ENCODE measurements around the gene CHGA.

CHGA gene

GRCh38 chr14:92922883-92923743, at the start of gene CHGA:
CHGA (plus strand) TSS chr14:92923150; CDS start chr14:92923360, 210 bp downstream.
- peaks cover 4 to 15% of the 10 kb centered on the region in 2 donors for H3K27me3 ChIP-seq (ENCODE audit: control insufficient read depth in 1 of 2, insufficient read depth in 2 of 2, low read length in 2 of 2)
- H3K9ac ChIP-seq (ENCODE audit: low read length in 2 of 2) = no peak within 1 kb of the TSS
- H3K4me1 ChIP-seq (ENCODE audit: control insufficient read depth, insufficient read depth, low read length) = no peaks in the 10 kb centered on the region
- H3K4me3 ChIP-seq (ENCODE audit: low read length in 2 of 2) = no peak within 1 kb of the TSS
- no peaks in the 10 kb centered on the region for H3K36me3 ChIP-seq (ENCODE audit: control insufficient read depth in 2 of 2, insufficient read depth in 2 of 2, low read length in 2 of 2)
- no peaks in the 10 kb centered on the region for H3K9me3 ChIP-seq (ENCODE audit: control insufficient read depth in 2 of 2, low read length in 2 of 2)
- H3K27ac ChIP-seq (ENCODE audit: low read length) = no peak within 1 kb of the TSS

GRCh38 chr14:92874962-92875661, 47.8 kb upstream of the CHGA start:
- Histone ChIP-seq H3K36me3 (ENCODE audit: control insufficient read depth in 2 of 2, insufficient read depth in 2 of 2, low read length in 2 of 2) (no peaks in the 10 kb centered on the region), H3K27me3 (ENCODE audit: control insufficient read depth in 1 of 2, insufficient read depth in 2 of 2, low read length in 2 of 2) (peaks cover 0 to 2% of the 10 kb centered on the region in 2 donors), H3K4me3 (ENCODE audit: low read length in 2 of 2) (no peak overlapping the region), H3K9me3 (ENCODE audit: control insufficient read depth in 2 of 2, low read length in 2 of 2) (no peaks in the 10 kb centered on the region), H3K27ac (ENCODE audit: low read length) (no peak overlapping the region), H3K4me1 (ENCODE audit: control insufficient read depth, insufficient read depth, low read length) (peaks cover 8% of the 10 kb centered on the region), H3K9ac (ENCODE audit: low read length in 2 of 2) (no peak overlapping the region)

GRCh38 chr14:92877757-92878431, 45.1 kb upstream of the CHGA start:
- Histone ChIP-seq H3K4me1 (ENCODE audit: control insufficient read depth, insufficient read depth, low read length) (peaks cover 8% of the 10 kb centered on the region), H3K36me3 (ENCODE audit: control insufficient read depth in 2 of 2, insufficient read depth in 2 of 2, low read length in 2 of 2) (no peaks in the 10 kb centered on the region), H3K27ac (ENCODE audit: low read length) (no peak overlapping the region), H3K9me3 (ENCODE audit: control insufficient read depth in 2 of 2, low read length in 2 of 2) (no peaks in the 10 kb centered on the region), H3K27me3 (ENCODE audit: control insufficient read depth in 1 of 2, insufficient read depth in 2 of 2, low read length in 2 of 2) (peaks cover 7 to 9% of the 10 kb centered on the region in 2 donors), H3K9ac (ENCODE audit: low read length in 2 of 2) (no peak overlapping the region), H3K4me3 (ENCODE audit: low read length in 2 of 2) (peak overlapping the region; percentile 7 to 35)

- H3K9ac ChIP-seq (ENCODE audit: low read length in 2 of 2) = no peak overlapping the region
- H3K4me1 ChIP-seq (ENCODE audit: control insufficient read depth, insufficient read depth, low read length) = peaks cover 8% of the 10 kb centered on the region
- H3K36me3 ChIP-seq (ENCODE audit: control insufficient read depth in 2 of 2, insufficient read depth in 2 of 2, low read length in 2 of 2) = no peaks in the 10 kb centered on the region
- H3K27me3 ChIP-seq (ENCODE audit: control insufficient read depth in 1 of 2, insufficient read depth in 2 of 2, low read length in 2 of 2) = peaks cover 7 to 9% of the 10 kb centered on the region in 2 donors
- no peak overlapping the region for H3K27ac ChIP-seq (ENCODE audit: low read length)
- no peaks in the 10 kb centered on the region for H3K9me3 ChIP-seq (ENCODE audit: control insufficient read depth in 2 of 2, low read length in 2 of 2)
- no peak overlapping the region for H3K4me3 ChIP-seq (ENCODE audit: low read length in 2 of 2)
These were observed 42.6 kb upstream of the CHGA start for GRCh38 chr14:92880351-92880750.

- Histone ChIP-seq H3K27ac (ENCODE audit: low read length) (no peak overlapping the region), H3K36me3 (ENCODE audit: control insufficient read depth in 2 of 2, insufficient read depth in 2 of 2, low read length in 2 of 2) (no peaks in the 10 kb centered on the region), H3K9me3 (ENCODE audit: control insufficient read depth in 2 of 2, low read length in 2 of 2) (no peaks in the 10 kb centered on the region), H3K9ac (ENCODE audit: low read length in 2 of 2) (no peak overlapping the region), H3K4me1 (ENCODE audit: control insufficient read depth, insufficient read depth, low read length) (peaks cover 8% of the 10 kb centered on the region), H3K4me3 (ENCODE audit: low read length in 2 of 2) (no peak overlapping the region), H3K27me3 (ENCODE audit: control insufficient read depth in 1 of 2, insufficient read depth in 2 of 2, low read length in 2 of 2) (peaks cover 10 to 14% of the 10 kb centered on the region in 2 donors)
These were observed 42.1 kb upstream of the CHGA start for GRCh38 chr14:92880851-92881250.

- peaks cover 10 to 19% of the 10 kb centered on the region in 2 donors for H3K27me3 ChIP-seq (ENCODE audit: control insufficient read depth in 1 of 2, insufficient read depth in 2 of 2, low read length in 2 of 2)
- peaks cover 6% of the 10 kb centered on the region for H3K4me1 ChIP-seq (ENCODE audit: control insufficient read depth, insufficient read depth, low read length)
- H3K36me3 ChIP-seq (ENCODE audit: control insufficient read depth in 2 of 2, insufficient read depth in 2 of 2, low read length in 2 of 2) = no peaks in the 10 kb centered on the region
- no peak overlapping the region for H3K9ac ChIP-seq (ENCODE audit: low read length in 2 of 2)
- peaks cover 0 to 4% of the 10 kb centered on the region in 2 donors for H3K9me3 ChIP-seq (ENCODE audit: control insufficient read depth in 2 of 2, low read length in 2 of 2)
- H3K4me3 ChIP-seq (ENCODE audit: low read length in 2 of 2) = no peak overlapping the region
- no peak overlapping the region for H3K27ac ChIP-seq (ENCODE audit: low read length)
These were observed 39.9 kb upstream of the CHGA start for GRCh38 chr14:92883066-92883465.

- peaks cover 10 to 19% of the 10 kb centered on the region in 2 donors for H3K27me3 ChIP-seq (ENCODE audit: control insufficient read depth in 1 of 2, insufficient read depth in 2 of 2, low read length in 2 of 2)
- no peak overlapping the region for H3K4me3 ChIP-seq (ENCODE audit: low read length in 2 of 2)
- H3K9ac ChIP-seq (ENCODE audit: low read length in 2 of 2) = no peak overlapping the region
These were observed 38.5 kb upstream of the CHGA start for GRCh38 chr14:92884410-92884809.

GRCh38 chr14:92885279-92886061, 37.5 kb upstream of the CHGA start:
- peaks cover 0 to 8% of the 10 kb centered on the region in 2 donors for H3K9me3 ChIP-seq (ENCODE audit: control insufficient read depth in 2 of 2, low read length in 2 of 2)
- H3K4me1 ChIP-seq (ENCODE audit: control insufficient read depth, insufficient read depth, low read length) = no peaks in the 10 kb centered on the region
- no peaks in the 10 kb centered on the region for H3K36me3 ChIP-seq (ENCODE audit: control insufficient read depth in 2 of 2, insufficient read depth in 2 of 2, low read length in 2 of 2)
- peaks cover 10 to 19% of the 10 kb centered on the region in 2 donors for H3K27me3 ChIP-seq (ENCODE audit: control insufficient read depth in 1 of 2, insufficient read depth in 2 of 2, low read length in 2 of 2)
- no peak overlapping the region for H3K9ac ChIP-seq (ENCODE audit: low read length in 2 of 2)
- H3K4me3 ChIP-seq (ENCODE audit: low read length in 2 of 2) = no peak overlapping the region
- H3K27ac ChIP-seq (ENCODE audit: low read length) = no peak overlapping the region

More at GRCh38 chr14:92884410-92884809, 38.5 kb upstream of the CHGA start:
- peaks cover 0 to 8% of the 10 kb centered on the region in 2 donors for H3K9me3 ChIP-seq (ENCODE audit: control insufficient read depth in 2 of 2, low read length in 2 of 2)
- no peaks in the 10 kb centered on the region for H3K4me1 ChIP-seq (ENCODE audit: control insufficient read depth, insufficient read depth, low read length)
- H3K27ac ChIP-seq (ENCODE audit: low read length) = no peak overlapping the region
- no peaks in the 10 kb centered on the region for H3K36me3 ChIP-seq (ENCODE audit: control insufficient read depth in 2 of 2, insufficient read depth in 2 of 2, low read length in 2 of 2)

- no peak overlapping the region for H3K9ac ChIP-seq (ENCODE audit: low read length in 2 of 2)
- H3K27ac ChIP-seq (ENCODE audit: low read length) = no peak overlapping the region
- H3K27me3 ChIP-seq (ENCODE audit: control insufficient read depth in 1 of 2, insufficient read depth in 2 of 2, low read length in 2 of 2) = peaks cover 7 to 14% of the 10 kb centered on the region in 2 donors
- H3K9me3 ChIP-seq (ENCODE audit: control insufficient read depth in 2 of 2, low read length in 2 of 2) = peaks cover 0 to 8% of the 10 kb centered on the region in 2 donors
- H3K36me3 ChIP-seq (ENCODE audit: control insufficient read depth in 2 of 2, insufficient read depth in 2 of 2, low read length in 2 of 2) = no peaks in the 10 kb centered on the region
- H3K4me3 ChIP-seq (ENCODE audit: low read length in 2 of 2) = no peak overlapping the region
- H3K4me1 ChIP-seq (ENCODE audit: control insufficient read depth, insufficient read depth, low read length) = no peaks in the 10 kb centered on the region
These were observed 36.6 kb upstream of the CHGA start for GRCh38 chr14:92886337-92886736.

GRCh38 chr14:92887157-92887556, 35.8 kb upstream of the CHGA start:
- Histone ChIP-seq H3K9ac (ENCODE audit: low read length in 2 of 2) (no peak overlapping the region), H3K4me1 (ENCODE audit: control insufficient read depth, insufficient read depth, low read length) (no peaks in the 10 kb centered on the region), H3K4me3 (ENCODE audit: low read length in 2 of 2) (no peak overlapping the region), H3K9me3 (ENCODE audit: control insufficient read depth in 2 of 2, low read length in 2 of 2) (peaks cover 0 to 8% of the 10 kb centered on the region in 2 donors), H3K27ac (ENCODE audit: low read length) (no peak overlapping the region), H3K27me3 (ENCODE audit: control insufficient read depth in 1 of 2, insufficient read depth in 2 of 2, low read length in 2 of 2) (peaks cover 3 to 12% of the 10 kb centered on the region in 2 donors), H3K36me3 (ENCODE audit: control insufficient read depth in 2 of 2, insufficient read depth in 2 of 2, low read length in 2 of 2) (no peaks in the 10 kb centered on the region)
